OCI-LY7 (cell line): ENCODE measurements around the gene GRK6. TPM values are rescaled to one million over a fixed set of nuclear protein-coding genes. Genes with fewer than 3 reads are reported as not detected.
"Not testable (repeated sequence)": the region's sequence is repeated elsewhere in the genome, so short reads cannot be mapped to it uniquely, and the experiment has no call there.

Experiments
- BruUV-seq: library from RNA; stranded (reverse); fragments of 400-500 nt; replicated peaks from 2 replicates; lab custom pipeline; 2021; lab: Mats Ljungman, UMichigan
- CTCF ChIA-PET: fragments of 300-600 bp; sonication (Branson Sonifier 250); formaldehyde crosslinking; loops from one replicate; lab custom pipeline; 2022; ENCODE audit warnings: antibody characterized with exemption; ENCODE audit not compliant: unreplicated experiment; lab: Charles Lee
- POLR2A ChIA-PET: fragments of 300-600 bp; sonication (Branson Sonifier 250); formaldehyde crosslinking; loops from one replicate; lab custom pipeline; 2022; ENCODE audit warnings: antibody characterized with exemption; lab: Charles Lee
- DNase-seq: peaks from one replicate; pipeline ENCODE4 v3.0.0-alpha.2; 2015; ENCODE audit warnings: low spot score
- H2AFZ ChIP-seq: fragments of 200-600 bp; sonication (generic), shearing (Covaris generic); 2 replicates; pipeline ENCODE4 v1.6.1; 2014; ENCODE audit warnings: mild to moderate bottlenecking, antibody characterized with exemption, low read length, moderate library complexity
- H3K27ac ChIP-seq: fragments of 200-600 bp; sonication (generic); 2 replicates; pipeline ENCODE4 v1.5.1; 2014; ENCODE audit warnings: mixed run types, low read depth, mild to moderate bottlenecking, moderate library complexity, low read length, inconsistent platforms; ENCODE audit not compliant: poor library complexity, severe bottlenecking
- H3K36me3 ChIP-seq: fragments of 200-600 bp; sonication (generic); 2 replicates; pipeline ENCODE4 v1.6.1; 2014; ENCODE audit warnings: mild to moderate bottlenecking, antibody characterized with exemption, low read length, moderate library complexity, mixed read lengths; ENCODE audit not compliant: insufficient read depth
- H3K4me1 ChIP-seq: fragments of 200-600 bp; sonication (generic); 2 replicates; pipeline ENCODE4 v1.5.1; 2014; ENCODE audit warnings: mild to moderate bottlenecking, low read length; ENCODE audit not compliant: insufficient read depth, poor library complexity, severe bottlenecking
- H3K4me2 ChIP-seq: fragments of 200-600 bp; sonication (generic); 2 replicates; pipeline ENCODE4 v1.6.1; 2014; ENCODE audit warnings: mild to moderate bottlenecking, low read length
- H3K4me3 ChIP-seq: fragments of 200-600 bp; sonication (generic); 2 replicates; pipeline ENCODE4 v1.5.1; 2014; ENCODE audit warnings: mild to moderate bottlenecking, low read depth, low read length; ENCODE audit not compliant: poor library complexity, severe bottlenecking
- H3K79me2 ChIP-seq: fragments of 200-600 bp; sonication (generic); 2 replicates; pipeline ENCODE4 v1.6.1; 2016; ENCODE audit warnings: low read depth, mild to moderate bottlenecking, low read length, moderate library complexity, mixed read lengths; ENCODE audit not compliant: insufficient read depth
- H3K9me2 ChIP-seq: fragments of 200-600 bp; sonication (generic); 2 replicates; pipeline ENCODE4 v1.6.1; 2016; ENCODE audit warnings: mild to moderate bottlenecking, low read length, mixed read lengths; ENCODE audit not compliant: insufficient read depth
- H3K9me3 ChIP-seq: fragments of 200-600 bp; sonication (generic); 2 replicates; pipeline ENCODE4 v1.6.1; 2014; ENCODE audit warnings: mild to moderate bottlenecking, mixed run types, low read length, mixed read lengths
- H4K20me1 ChIP-seq: fragments of 200-600 bp; sonication (generic); 2 replicates; pipeline ENCODE4 v1.6.1; 2014; ENCODE audit warnings: mild to moderate bottlenecking, antibody characterized with exemption, low read length, moderate library complexity, mixed read lengths; ENCODE audit not compliant: insufficient read depth
- EZH2phosphoT487 ChIP-seq: fragments of 200-600 bp; sonication (generic); IDR thresholded peaks from 2 replicates; pipeline ENCODE4 v1.6.1; 2018; ENCODE audit warnings: low read depth, borderline replicate concordance, mild to moderate bottlenecking, mixed run types, antibody characterized with exemption, low read length, moderate library complexity, mixed read lengths
- intact Hi-C: fragments of 100-400 bp; cut with micrococcal nuclease; formaldehyde crosslinking; loops from one replicate; pipeline ENCODE4 v1.10.0; 2022; ENCODE audit not compliant: unreplicated experiment
- total RNA-seq, 2 experiments: library from RNA; depleted of rRNA in 1 of 2; stranded (reverse); fragments of >200 nt in 1 of 2; shearing (Covaris generic) in 1 of 2; gene quantifications; 2 replicates each; pipeline ENCODE4 v1.2.3, GENCODE V29; 2014 to 2022
- TF ChIP-seq, protein P1 (sequence below): fragments of 200-600 bp; sonication (generic); conservative IDR thresholded peaks from 2 replicates; pipeline ENCODE4 v1.5.1; 2014; ENCODE audit warnings: mild to moderate bottlenecking, antibody characterized with exemption, low read length, moderate library complexity, mixed read lengths

Gene GRK6
- total RNA-seq, 2 experiments from 2014 or later = 46.2 to 99.4 TPM

DNA sequence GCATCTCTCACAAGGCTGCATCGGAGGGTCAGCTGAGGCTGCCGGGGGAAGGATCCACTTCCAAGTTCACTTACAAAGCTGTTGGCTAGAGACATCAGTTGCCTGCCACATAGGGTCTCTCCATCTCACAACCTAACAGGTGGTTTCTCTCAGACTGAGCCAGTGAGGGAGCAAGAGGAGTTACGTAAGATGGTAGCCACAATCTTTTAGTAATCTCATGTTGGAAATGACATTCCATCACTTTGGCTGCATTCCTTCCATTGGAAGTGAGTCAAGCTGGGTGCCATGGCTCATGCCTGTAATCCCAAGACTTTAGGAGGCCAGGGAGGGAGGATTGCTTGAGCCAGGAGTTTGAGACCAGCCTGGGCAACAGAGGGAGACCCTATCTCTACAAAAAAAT lies 7.4 kb upstream of the GRK6 start:
- POLR2A ChIA-PET = interaction anchor here (1.2 to 1.6 kb wide), 2 partner anchors 11 to 29 kb away, joined by 4 to 6 read pairs; no protein-coding TSS in a partner anchor

DNA sequence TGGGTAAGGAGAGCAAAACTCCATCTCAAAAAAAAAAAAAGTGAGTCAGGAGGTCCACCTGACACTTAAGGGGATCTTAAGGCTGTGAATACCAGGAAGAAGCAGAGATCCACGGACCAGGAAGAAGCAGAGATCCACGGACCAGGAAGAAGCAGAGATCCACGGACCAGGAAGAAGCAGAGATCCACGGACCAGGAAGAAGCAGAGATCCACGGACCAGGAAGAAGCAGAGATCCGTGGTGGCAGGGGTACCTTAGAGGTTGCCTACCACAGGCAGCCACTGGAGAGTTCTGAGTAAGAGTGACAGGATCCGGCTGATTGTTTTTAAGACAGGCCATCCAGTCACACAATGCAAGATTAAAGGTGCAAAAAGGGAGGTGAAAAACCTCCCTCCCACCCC lies 6.0 kb upstream of the GRK6 start:
- H3K27ac ChIP-seq, H3K36me3 ChIP-seq, H3K9me3 ChIP-seq, H3K4me1 ChIP-seq, BruUV-seq, H3K4me2 ChIP-seq, DNase-seq, CTCF ChIA-PET, H4K20me1 ChIP-seq, H3K9me2 ChIP-seq, H2AFZ ChIP-seq, H3K4me3 ChIP-seq, H3K79me2 ChIP-seq, intact Hi-C loops: not testable (repeated sequence)
- POLR2A ChIA-PET = interaction anchor here (0.6 kb wide), 1 partner anchor 86 kb away, joined by 7 read pairs; no protein-coding TSS in a partner anchor

More for the DNA sequence above, 7.4 kb upstream of the GRK6 start:
- DNase-seq = no peak
- Histone ChIP-seq H3K9me2 (no peaks in the 10 kb centered on the region), H4K20me1 (no peaks in the 10 kb centered on the region), H2AFZ (no peak overlapping the region), H3K4me3 (no peak overlapping the region), H3K79me2 (no peaks in the 10 kb centered on the region), H3K36me3 (no peaks in the 10 kb centered on the region), H3K27ac (no peak overlapping the region), H3K9me3 (no peaks in the 10 kb centered on the region), H3K4me2 (no peak overlapping the region), H3K4me1 (no peaks in the 10 kb centered on the region)
- intact Hi-C loops = no loop called here
- no TSS peak for BruUV-seq
- CTCF ChIA-PET = no interaction called here
- TF ChIP-seq, protein P1, sequence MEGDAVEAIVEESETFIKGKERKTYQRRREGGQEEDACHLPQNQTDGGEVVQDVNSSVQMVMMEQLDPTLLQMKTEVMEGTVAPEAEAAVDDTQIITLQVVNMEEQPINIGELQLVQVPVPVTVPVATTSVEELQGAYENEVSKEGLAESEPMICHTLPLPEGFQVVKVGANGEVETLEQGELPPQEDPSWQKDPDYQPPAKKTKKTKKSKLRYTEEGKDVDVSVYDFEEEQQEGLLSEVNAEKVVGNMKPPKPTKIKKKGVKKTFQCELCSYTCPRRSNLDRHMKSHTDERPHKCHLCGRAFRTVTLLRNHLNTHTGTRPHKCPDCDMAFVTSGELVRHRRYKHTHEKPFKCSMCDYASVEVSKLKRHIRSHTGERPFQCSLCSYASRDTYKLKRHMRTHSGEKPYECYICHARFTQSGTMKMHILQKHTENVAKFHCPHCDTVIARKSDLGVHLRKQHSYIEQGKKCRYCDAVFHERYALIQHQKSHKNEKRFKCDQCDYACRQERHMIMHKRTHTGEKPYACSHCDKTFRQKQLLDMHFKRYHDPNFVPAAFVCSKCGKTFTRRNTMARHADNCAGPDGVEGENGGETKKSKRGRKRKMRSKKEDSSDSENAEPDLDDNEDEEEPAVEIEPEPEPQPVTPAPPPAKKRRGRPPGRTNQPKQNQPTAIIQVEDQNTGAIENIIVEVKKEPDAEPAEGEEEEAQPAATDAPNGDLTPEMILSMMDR = no peak
- no peak for TF ChIP-seq EZH2phosphoT487

DNA sequence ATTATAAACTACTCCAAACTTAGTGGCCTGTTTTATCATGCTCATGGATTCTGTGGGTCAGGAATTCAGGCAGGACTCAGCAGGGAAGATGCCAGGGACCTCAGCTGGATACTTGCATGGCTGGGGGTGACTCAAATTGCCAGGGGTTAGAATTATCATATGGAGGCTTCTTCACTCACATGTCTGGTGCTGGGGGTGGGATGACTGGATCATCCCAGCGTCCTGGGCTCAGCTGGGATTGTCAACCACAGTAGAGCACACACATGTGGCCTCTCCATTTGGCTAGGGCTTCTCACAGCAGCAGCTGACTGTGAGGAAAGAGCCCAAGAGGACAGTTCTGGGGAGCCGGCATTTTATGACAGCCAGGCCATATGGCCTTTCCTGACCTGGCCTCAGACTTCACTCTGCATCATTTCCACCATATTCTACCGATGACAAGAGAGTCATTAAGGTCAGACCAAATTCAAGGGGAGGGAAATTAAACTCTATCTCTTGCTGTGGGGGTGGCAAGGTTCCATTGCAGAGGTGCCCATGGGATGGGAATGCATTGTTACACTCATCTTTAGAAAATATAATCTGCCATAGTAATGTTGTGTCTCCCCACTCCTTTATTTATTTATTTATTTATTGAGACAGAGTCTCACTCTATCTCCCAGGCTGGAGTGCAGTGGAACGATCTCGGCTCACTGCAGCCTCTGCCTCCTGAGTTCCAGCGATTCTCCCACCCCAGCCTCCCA lies 5.2 kb upstream of the GRK6 start:
- Histone ChIP-seq H3K79me2 (no peaks in the 10 kb centered on the region), H3K27ac (no peak overlapping the region), H3K4me3 (no peak overlapping the region), H3K9me2 (no peaks in the 10 kb centered on the region), H3K4me2 (no peak overlapping the region), H3K9me3 (no peaks in the 10 kb centered on the region), H2AFZ (no peak overlapping the region; the same call in 1 of the 2 replicates), H3K36me3 (no peaks in the 10 kb centered on the region), H3K4me1 (peaks cover 11% of the 10 kb centered on the region), H4K20me1 (no peaks in the 10 kb centered on the region)
- POLR2A ChIA-PET = interaction anchor here (0.6 kb wide), 1 partner anchor 85 kb away, joined by 7 read pairs; no protein-coding TSS in a partner anchor
- no TSS peak for BruUV-seq
- TF ChIP-seq, protein P1 = no peak
- no peak for TF ChIP-seq EZH2phosphoT487
- intact Hi-C loops = no loop called here
- no peak for DNase-seq
- CTCF ChIA-PET = interaction anchor here (1.0 kb wide), 1 partner anchor 10 kb away, joined by 3 read pairs; no protein-coding TSS in a partner anchor
